Adrenal gland (tissue), 5 donors: ENCODE data around the gene SPATA25.

ENCODE experiments used
- POLR2A ChIP-seq, 2 donors: fragments of 450-650 bp; IDR thresholded peaks; one replicate each; pipeline ENCODE4 v1.6.1; 2017; ENCODE audit warnings: antibody characterized with exemption in 2 of 2, mild to moderate bottlenecking in 2 of 2, moderate library complexity in 1 of 2
- TF ChIP-seq, protein P1 (sequence below), 6 experiments: fragments of 450-650 bp in 4 of 6; fragments of 200-600 bp in 2 of 6; sonication (generic) in 1 of 6; IDR thresholded peaks; 1 replicate in 5 of 6; 2 replicates in 1 of 6; pipeline versions ENCODE4 v1.5.1 to v1.8.0; 2016 to 2021; ENCODE audit warnings: antibody characterized with exemption in 6 of 6, mild to moderate bottlenecking in 2 of 6, moderate library complexity in 1 of 6
- donor health status: DM: no; HTN: no; CAD: no.

DNA sequence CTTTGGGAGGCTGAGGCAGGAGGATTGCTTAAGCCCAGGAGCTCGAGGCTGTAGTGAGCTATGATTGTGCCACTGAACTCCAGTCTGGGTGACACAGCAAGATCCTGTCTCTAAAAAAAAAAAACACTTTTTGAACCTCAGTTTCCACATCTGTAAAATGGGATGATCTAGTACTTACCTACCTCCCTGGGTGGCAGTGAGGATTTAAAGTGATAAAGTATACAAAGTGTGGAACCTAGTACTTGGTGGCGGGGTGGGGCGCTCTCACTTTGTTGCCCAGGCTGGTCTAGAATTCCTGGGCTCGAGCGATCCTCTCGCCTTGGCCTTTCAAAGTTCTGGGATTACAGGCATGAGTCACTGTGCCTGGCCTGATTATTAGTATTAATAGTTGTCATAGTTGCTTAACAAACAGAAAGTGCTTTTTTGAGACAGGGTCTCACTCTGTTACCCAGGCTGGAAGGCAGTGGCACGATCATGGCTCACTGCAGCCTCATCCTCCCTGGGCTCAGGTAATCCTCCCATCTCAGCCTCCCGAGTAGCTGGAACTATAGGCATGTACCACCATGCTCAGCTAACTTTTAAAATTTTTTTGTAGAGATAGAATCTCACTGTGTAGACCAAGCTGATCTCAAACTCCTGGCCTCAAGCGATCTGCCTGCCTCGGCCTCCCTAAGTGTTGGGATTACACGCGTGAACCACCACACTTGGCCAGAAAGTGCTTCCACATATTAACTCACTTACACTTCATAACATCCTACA is 31.5 kb upstream of the SPATA25 start:
- TF ChIP-seq, protein P1, sequence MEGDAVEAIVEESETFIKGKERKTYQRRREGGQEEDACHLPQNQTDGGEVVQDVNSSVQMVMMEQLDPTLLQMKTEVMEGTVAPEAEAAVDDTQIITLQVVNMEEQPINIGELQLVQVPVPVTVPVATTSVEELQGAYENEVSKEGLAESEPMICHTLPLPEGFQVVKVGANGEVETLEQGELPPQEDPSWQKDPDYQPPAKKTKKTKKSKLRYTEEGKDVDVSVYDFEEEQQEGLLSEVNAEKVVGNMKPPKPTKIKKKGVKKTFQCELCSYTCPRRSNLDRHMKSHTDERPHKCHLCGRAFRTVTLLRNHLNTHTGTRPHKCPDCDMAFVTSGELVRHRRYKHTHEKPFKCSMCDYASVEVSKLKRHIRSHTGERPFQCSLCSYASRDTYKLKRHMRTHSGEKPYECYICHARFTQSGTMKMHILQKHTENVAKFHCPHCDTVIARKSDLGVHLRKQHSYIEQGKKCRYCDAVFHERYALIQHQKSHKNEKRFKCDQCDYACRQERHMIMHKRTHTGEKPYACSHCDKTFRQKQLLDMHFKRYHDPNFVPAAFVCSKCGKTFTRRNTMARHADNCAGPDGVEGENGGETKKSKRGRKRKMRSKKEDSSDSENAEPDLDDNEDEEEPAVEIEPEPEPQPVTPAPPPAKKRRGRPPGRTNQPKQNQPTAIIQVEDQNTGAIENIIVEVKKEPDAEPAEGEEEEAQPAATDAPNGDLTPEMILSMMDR (IDR thresholded peaks at IDR 0.05) = no peak
- no peak for TF ChIP-seq POLR2A (IDR thresholded peaks at IDR 0.05)
